Caco-2 (cell line): ENCODE measurements around the gene SYNGR3. TPM values are rescaled to one million over a fixed set of nuclear protein-coding genes. Genes with fewer than 3 reads are reported as not detected.
"Not testable (repeated sequence)": the region's sequence is repeated elsewhere in the genome, so short reads cannot be mapped to it uniquely, and the experiment has no call there.

ENCODE experiments used
- BruUV-seq: library from RNA; stranded (reverse); fragments of 400-500 nt; replicated peaks from 2 replicates; lab custom pipeline; 2021; lab: Mats Ljungman, UMichigan
- CTCF ChIA-PET: fragments of 300-600 bp; sonication (Branson Sonifier 250); formaldehyde crosslinking; loops from one replicate; lab custom pipeline; 2022; ENCODE audit warnings: antibody characterized with exemption; lab: Charles Lee
- POLR2A ChIA-PET: fragments of 300-600 bp; sonication (Branson Sonifier 250); formaldehyde crosslinking; loops from one replicate; lab custom pipeline; 2022; ENCODE audit warnings: antibody characterized with exemption; lab: Charles Lee
- DNase-seq, 2 experiments: peaks; one replicate each; pipeline versions ENCODE4 v3.0.0 to v3.0.0-alpha.2; 2020 to 2022
- H3K27me3 ChIP-seq: replicated peaks from 2 replicates; pipeline ENCODE4 v1.6.0; 2011; ENCODE audit warnings: low read length; ENCODE audit not compliant: control insufficient read depth, insufficient read depth
- H3K36me3 ChIP-seq: 2 replicates; pipeline ENCODE4 v1.5.1; 2011; ENCODE audit warnings: low read length; ENCODE audit not compliant: control insufficient read depth, insufficient read depth
- H3K4me1 ChIP-seq: fragments of 250-450 bp; sonication (Bioruptor Pico); 2 replicates; pipeline ENCODE4 v1.5.1; 2020; ENCODE audit warnings: mild to moderate bottlenecking
- H3K4me3 ChIP-seq: 2 replicates; pipeline ENCODE4 v1.5.1; 2011; ENCODE audit warnings: low read depth, mild to moderate bottlenecking, control low read depth, low read length
- H3K9me3 ChIP-seq: fragments of 250-450 bp; sonication (Bioruptor Pico); 2 replicates; pipeline ENCODE4 v1.5.1; 2020; ENCODE audit warnings: mild to moderate bottlenecking, moderate library complexity
- H3K27ac Mint-ChIP-seq: one replicate; pipeline ENCODE4 v1.8.0; 2022; ENCODE audit warnings: mixed read lengths; ENCODE audit not compliant: unreplicated experiment
- H3K27me3 Mint-ChIP-seq: one replicate; pipeline ENCODE4 v1.8.0; 2022; ENCODE audit warnings: mixed read lengths; ENCODE audit not compliant: insufficient read depth, unreplicated experiment
- H3K36me3 Mint-ChIP-seq: one replicate; pipeline ENCODE4 v1.8.0; 2022; ENCODE audit warnings: mild to moderate bottlenecking, mixed read lengths; ENCODE audit not compliant: insufficient read depth, unreplicated experiment
- H3K4me1 Mint-ChIP-seq: one replicate; pipeline ENCODE4 v1.8.0; 2022; ENCODE audit warnings: low read depth, mixed read lengths; ENCODE audit not compliant: unreplicated experiment
- H3K4me3 Mint-ChIP-seq: one replicate; pipeline ENCODE4 v1.8.0; 2022; ENCODE audit warnings: mild to moderate bottlenecking, moderate library complexity, mixed read lengths; ENCODE audit not compliant: unreplicated experiment
- H3K9me3 Mint-ChIP-seq: one replicate; pipeline ENCODE4 v1.8.0; 2022; ENCODE audit warnings: mixed read lengths; ENCODE audit not compliant: unreplicated experiment
- CTCF ChIP-seq, 2 experiments: fragments of 200-600 bp in 1 of 2; IDR thresholded peaks; 1 replicate in 1 of 2; 2 replicates in 1 of 2; pipeline versions ENCODE4 v1.5.1 to v1.8.0; 2011 to 2022; ENCODE audit warnings: antibody characterized with exemption in 1 of 2, control low read depth in 1 of 2, inconsistent platforms in 1 of 2, low read depth in 1 of 2, low read length in 1 of 2, mild to moderate bottlenecking in 1 of 2, moderate library complexity in 1 of 2; ENCODE audit not compliant: insufficient read depth in 1 of 2, severe bottlenecking in 1 of 2, unreplicated experiment in 1 of 2
- intact Hi-C: fragments of 100-400 bp; cut with micrococcal nuclease; formaldehyde crosslinking; loops from one replicate; pipeline ENCODE4 v1.10.0; 2022; ENCODE audit not compliant: unreplicated experiment
- total RNA-seq: library from RNA; stranded (reverse); gene quantifications from 2 replicates; pipeline ENCODE4 v1.2.3, GENCODE V29; 2022

Gene SYNGR3
- total RNA-seq, 1 experiment from 2014 or later = 2.9 TPM

- H3K9me3 ChIP-seq = no peaks in the 10 kb centered on the region
- intact Hi-C loops = no loop called here
- DNase-seq = peak in 1 of 2 experiments; percentile 26
- peak overlapping the region; percentile 63 for H3K4me3 ChIP-seq
- peaks cover 15% of the 10 kb centered on the region; the same call in 1 of the 2 replicates for H3K4me1 ChIP-seq
- ChIA-PET POLR2A (interaction anchor here (0.7 to 1.9 kb wide), 3 partner anchors 44 to 744 kb away, joined by 4 to 16 read pairs (median 6); partner anchors contain the start of genes RPS2, SRRM2 and TRAF7), CTCF (interaction anchor here (0.7 to 1.3 kb wide), 2 partner anchors 11 to 132 kb away, joined by 3 to 7 read pairs; partner anchors contain the start of gene NPW)
- Mint-ChIP-seq H3K27ac (peak overlapping the region; percentile 53), H3K9me3 (no peaks in the 10 kb centered on the region), H3K27me3 (no peaks in the 10 kb centered on the region), H3K4me3 (peak overlapping the region; percentile 77), H3K4me1 (peaks cover 5% of the 10 kb centered on the region), H3K36me3 (peaks cover 31% of the 10 kb centered on the region)
- BruUV-seq = no TSS peak
- no peak for TF ChIP-seq CTCF (IDR thresholded peaks at IDR 0.05; ENCODE audit: insufficient read depth in 1 of 2, low read depth in 1 of 2, low read length in 1 of 2, severe bottlenecking in 1 of 2, unreplicated experiment in 1 of 2)
- H3K27me3 ChIP-seq = no peaks in the 10 kb centered on the region
- no peaks in the 10 kb centered on the region; the same call in 1 of the 2 replicates for H3K36me3 ChIP-seq
These were observed 18.9 kb downstream of the SYNGR3 start for GRCh38 chr16:2008631-2009163.

GRCh38 chr16:2009164-2009711, 19.5 kb downstream of the SYNGR3 start:
- BruUV-seq = no TSS peak
- peak in 1 of 2 experiments; percentile 33 for DNase-seq
- H3K4me1 ChIP-seq = peaks cover 15% of the 10 kb centered on the region; the same call in 1 of the 2 replicates
- peak overlapping the region; percentile 63 for H3K4me3 ChIP-seq
- H3K4me1 Mint-ChIP-seq = peaks cover 5% of the 10 kb centered on the region
- ChIA-PET CTCF (interaction anchor here (0.7 to 1.3 kb wide), 2 partner anchors 10 to 131 kb away, joined by 3 to 7 read pairs; partner anchors contain the start of gene NPW), POLR2A (interaction anchor here (0.7 to 1.9 kb wide), 3 partner anchors 45 to 743 kb away, joined by 4 to 16 read pairs (median 6); partner anchors contain the start of genes RPS2, SRRM2 and TRAF7)
- intact Hi-C loops = no loop called here
- no peaks in the 10 kb centered on the region for H3K9me3 ChIP-seq
- H3K27ac Mint-ChIP-seq = no peak overlapping the region
- no peaks in the 10 kb centered on the region; the same call in 1 of the 2 replicates for H3K36me3 ChIP-seq
- H3K9me3 Mint-ChIP-seq = no peaks in the 10 kb centered on the region
- H3K4me3 Mint-ChIP-seq = peak overlapping the region; percentile 77
- peaks cover 29% of the 10 kb centered on the region for H3K36me3 Mint-ChIP-seq
- TF ChIP-seq CTCF (IDR thresholded peaks at IDR 0.05; ENCODE audit: insufficient read depth in 1 of 2, low read depth in 1 of 2, low read length in 1 of 2, severe bottlenecking in 1 of 2, unreplicated experiment in 1 of 2) = no peak
- no peaks in the 10 kb centered on the region for H3K27me3 ChIP-seq
- no peaks in the 10 kb centered on the region for H3K27me3 Mint-ChIP-seq

- H3K4me1 Mint-ChIP-seq = peaks cover 5% of the 10 kb centered on the region
- peak within 1 kb of the TSS; percentile 82 for H3K4me3 Mint-ChIP-seq
- H3K27me3 Mint-ChIP-seq = no peaks in the 10 kb centered on the region
- peaks cover 22% of the 10 kb centered on the region for H3K36me3 Mint-ChIP-seq
- H3K27me3 ChIP-seq = no peaks in the 10 kb centered on the region
- peak; percentile 68 to 88 for DNase-seq
- H3K4me1 ChIP-seq = peaks cover 16% of the 10 kb centered on the region
- H3K27ac Mint-ChIP-seq = peak within 1 kb of the TSS; percentile 85
- TSS peak; percentile 98 for BruUV-seq
- no peaks in the 10 kb centered on the region for H3K9me3 ChIP-seq
- no peaks in the 10 kb centered on the region; the same call in 1 of the 2 replicates for H3K36me3 ChIP-seq
- intact Hi-C loops = no loop called here
- TF ChIP-seq CTCF (IDR thresholded peaks at IDR 0.05; ENCODE audit: insufficient read depth in 1 of 2, low read depth in 1 of 2, low read length in 1 of 2, severe bottlenecking in 1 of 2, unreplicated experiment in 1 of 2) = no peak
- peak within 1 kb of the TSS; percentile 77 for H3K4me3 ChIP-seq
- no peaks in the 10 kb centered on the region for H3K9me3 Mint-ChIP-seq
- ChIA-PET POLR2A (interaction anchor here (1.9 kb wide), 1 partner anchor 146 kb away, joined by 16 read pairs; the partner anchor contains the start of gene TRAF7), CTCF (no interaction called here)
These were observed 20.2 kb downstream of the SYNGR3 start, which contains the start of gene ZNF598 for GRCh38 chr16:2009791-2010510. ZNF598 (minus strand) TSS chr16:2009821.

- H3K9me3 ChIP-seq, H3K27me3 Mint-ChIP-seq, H3K27me3 ChIP-seq, H3K4me3 Mint-ChIP-seq, POLR2A ChIA-PET, BruUV-seq, H3K9me3 Mint-ChIP-seq, H3K4me1 Mint-ChIP-seq, intact Hi-C loops, H3K36me3 ChIP-seq, H3K27ac Mint-ChIP-seq, H3K4me3 ChIP-seq, DNase-seq: not testable (repeated sequence)
- peaks cover 11% of the 10 kb centered on the region for H3K36me3 Mint-ChIP-seq
- H3K4me1 ChIP-seq = peaks cover 27% of the 10 kb centered on the region
- CTCF ChIA-PET = interaction anchor here (1.4 kb wide), 1 partner anchor 11 kb away, joined by 3 read pairs; no protein-coding TSS in a partner anchor
These were observed 22.0 kb downstream of the SYNGR3 start for GRCh38 chr16:2011726-2012125.
